Cardiac septum (tissue), 1 donor: Measurements from ENCODE around the gene SCAI. TPM values are rescaled to one million over a fixed set of nuclear protein-coding genes. Genes with fewer than 3 reads are reported as not detected.
"Not testable (repeated sequence)": the region's sequence is repeated elsewhere in the genome, so short reads cannot be mapped to it uniquely, and the experiment has no call there.

ENCODE experiments used
- DNase-seq: peaks from one replicate; pipeline ENCODE4 v3.0.0-alpha.2; 2020; ENCODE audit warnings: low spot score
- intact Hi-C: fragments of 100-400 bp; cut with DNase I; formaldehyde crosslinking; loops from one replicate; pipeline ENCODE4 v1.14.0; 2022
- total RNA-seq: library from RNA; stranded (reverse); fragmentation: NEBNext Ultra II Directional; extraction: Animal tissue kit (Norgen Biotek cat#: 25700); gene quantifications from one replicate; pipeline ENCODE4 v1.2.1, GENCODE V29; 2021
- donor health status: DM: no; HTN: no; CAD: no.

Gene SCAI
- total RNA-seq, 1 donor from 2014 or later = 4.8 TPM

GRCh38 chr9:124965775-124966568 is 177.4 kb downstream of the SCAI start:
- intact Hi-C loops, DNase-seq: not testable (repeated sequence)

- intact Hi-C loops = no loop called here
- DNase-seq = no peak
Measured at GRCh38 chr9:124964604-124965003, 178.7 kb downstream of the SCAI start.

- no peak for DNase-seq
- intact Hi-C loops = no loop called here
Measured at GRCh38 chr9:124964056-124964455, 179.3 kb downstream of the SCAI start.

GRCh38 chr9:124960409-124960752 is 182.9 kb downstream of the SCAI start:
- intact Hi-C loops = no loop called here

GRCh38 chr9:124959671-124960408 is 183.5 kb downstream of the SCAI start:
- intact Hi-C loops, DNase-seq: not testable (repeated sequence)

More at GRCh38 chr9:124960409-124960752, 182.9 kb downstream of the SCAI start:
- DNase-seq = no peak

GRCh38 chr9:124954255-124954654 is 189.1 kb downstream of the SCAI start:
- no peak for DNase-seq
- intact Hi-C loops = no loop called here

GRCh38 chr9:124950050-124950718 is 193.1 kb downstream of the SCAI start:
- DNase-seq = no peak

GRCh38 chr9:124949387-124949786 is 193.9 kb downstream of the SCAI start:
- intact Hi-C loops = no loop called here
- no peak for DNase-seq

More at GRCh38 chr9:124950050-124950718, 193.1 kb downstream of the SCAI start:
- intact Hi-C loops = no loop called here

- DNase-seq = no peak
- intact Hi-C loops = no loop called here
Measured at GRCh38 chr9:124947727-124948391, 195.5 kb downstream of the SCAI start.

- intact Hi-C loops = no loop called here
- no peak for DNase-seq
Measured at GRCh38 chr9:124946167-124946566, 197.2 kb downstream of the SCAI start.

GRCh38 chr9:124941679-124942561 is 201.4 kb downstream of the SCAI start:
- peak; percentile 82 for DNase-seq
- intact Hi-C loops = loop anchor here (2.0 to 5.0 kb wide), 5 partner anchors 73 to 300 kb away; partner anchors contain the start of genes HSPA5, PPP6C and SCAI

- intact Hi-C loops = loop anchor here (2.0 to 5.0 kb wide), 5 partner anchors 72 to 301 kb away; partner anchors contain the start of genes HSPA5, PPP6C and SCAI
- peak; percentile 98 for DNase-seq
Measured at GRCh38 chr9:124940894-124941678, 202.2 kb downstream of the SCAI start, which contains the start of gene GOLGA1. TSS of gene GOLGA1 (minus strand) at chr9:124941083. CDS start at chr9:124938711, 2,372 bp downstream.

- intact Hi-C loops = loop anchor here (2.0 to 5.0 kb wide), 5 partner anchors 72 to 302 kb away; partner anchors contain the start of genes HSPA5, PPP6C and SCAI
- no peak for DNase-seq
Measured at GRCh38 chr9:124940521-124940893, 202.8 kb downstream of the SCAI start.

GRCh38 chr9:124939944-124940343 is 203.4 kb downstream of the SCAI start:
- intact Hi-C loops = loop anchor here (2.0 to 5.0 kb wide), 5 partner anchors 71 to 302 kb away; partner anchors contain the start of genes HSPA5, PPP6C and SCAI
- no peak for DNase-seq

GRCh38 chr9:124934290-124934689 is 209.0 kb downstream of the SCAI start:
- intact Hi-C loops = no loop called here
- no peak for DNase-seq

GRCh38 chr9:124932333-124932732 is 211.0 kb downstream of the SCAI start:
- intact Hi-C loops = no loop called here
- no peak for DNase-seq

GRCh38 chr9:124929464-124929863 is 213.9 kb downstream of the SCAI start:
- DNase-seq = no peak
- intact Hi-C loops = no loop called here

GRCh38 chr9:124928116-124928515 is 215.2 kb downstream of the SCAI start:
- intact Hi-C loops = no loop called here
- no peak for DNase-seq
